ENCODE measurements around the gene GOLGA7B. TPM values are rescaled to one million over a fixed set of nuclear protein-coding genes. Genes with fewer than 3 reads are reported as not detected.

The GOLGA7B gene
- not detected in 2 replicates for total RNA-seq

- no peak for DNase-seq (ENCODE audit: extremely low read depth, low read depth, low spot score)
These were observed at the start of gene GOLGA7B for GRCh38 chr10:97849687-97850402. Gene GOLGA7B (plus strand): TSS chr10:97849843. CDS start chr10:97850304, 461 bp downstream.

- DNase-seq (ENCODE audit: extremely low read depth, low read depth, low spot score), result no peak
These were observed 49.2 kb upstream of the GOLGA7B start for GRCh38 chr10:97800474-97800873.

- DNase-seq (ENCODE audit: extremely low read depth, low read depth, low spot score), result no peak
These were observed 48.2 kb upstream of the GOLGA7B start for GRCh38 chr10:97801422-97801821.

GRCh38 chr10:97805096-97805884 is 44.4 kb upstream of the GOLGA7B start:
- no peak for DNase-seq (ENCODE audit: extremely low read depth, low read depth, low spot score)

DNA sequence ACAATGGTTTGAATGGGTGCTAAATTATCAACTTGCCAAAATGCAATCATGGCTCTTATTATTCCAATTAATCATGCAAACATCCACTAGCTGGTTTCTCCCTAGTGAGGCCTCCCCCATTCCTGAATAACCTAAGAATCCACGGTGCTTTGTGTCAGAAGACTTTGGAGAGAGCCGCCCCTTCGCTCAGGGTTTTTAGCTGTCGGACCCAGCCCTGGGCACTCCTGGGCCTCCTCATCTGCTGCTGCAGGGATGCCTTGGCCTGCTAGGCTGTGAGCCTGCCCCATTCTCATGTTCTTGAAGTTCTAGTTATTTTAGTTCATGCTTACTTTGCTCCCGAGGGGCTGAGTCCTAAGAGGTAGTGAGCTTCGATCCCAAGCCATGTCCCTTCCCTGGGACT is 43.7 kb upstream of the GOLGA7B start:
- DNase-seq (ENCODE audit: extremely low read depth, low read depth, low spot score), result no peak

GRCh38 chr10:97810446-97810845 is 39.2 kb upstream of the GOLGA7B start:
- DNase-seq (ENCODE audit: extremely low read depth, low read depth, low spot score), result peak; percentile 7

DNA sequence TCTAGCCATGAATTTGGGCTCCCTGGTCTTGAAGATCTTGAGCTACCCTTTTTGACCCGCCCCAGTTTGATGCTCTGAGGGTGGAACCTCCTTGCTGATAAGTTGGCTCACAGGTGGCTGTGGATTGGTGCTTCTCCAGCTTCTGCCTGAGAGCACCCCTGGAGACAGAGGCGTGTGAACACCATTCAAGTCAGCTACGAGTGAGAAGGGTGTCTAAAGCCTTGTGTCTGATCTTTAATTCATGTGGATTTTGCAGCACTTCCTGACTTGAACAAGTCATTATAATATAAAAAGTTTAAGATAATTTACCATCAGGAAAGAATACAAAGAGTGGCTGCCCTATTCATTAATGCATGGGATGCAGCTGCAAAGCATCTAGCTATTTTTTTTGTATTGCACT is 37.7 kb upstream of the GOLGA7B start:
- no peak for DNase-seq (ENCODE audit: extremely low read depth, low read depth, low spot score)

- no peak for DNase-seq (ENCODE audit: extremely low read depth, low read depth, low spot score)
These were observed 36.9 kb upstream of the GOLGA7B start for GRCh38 chr10:97812696-97813095.

DNA sequence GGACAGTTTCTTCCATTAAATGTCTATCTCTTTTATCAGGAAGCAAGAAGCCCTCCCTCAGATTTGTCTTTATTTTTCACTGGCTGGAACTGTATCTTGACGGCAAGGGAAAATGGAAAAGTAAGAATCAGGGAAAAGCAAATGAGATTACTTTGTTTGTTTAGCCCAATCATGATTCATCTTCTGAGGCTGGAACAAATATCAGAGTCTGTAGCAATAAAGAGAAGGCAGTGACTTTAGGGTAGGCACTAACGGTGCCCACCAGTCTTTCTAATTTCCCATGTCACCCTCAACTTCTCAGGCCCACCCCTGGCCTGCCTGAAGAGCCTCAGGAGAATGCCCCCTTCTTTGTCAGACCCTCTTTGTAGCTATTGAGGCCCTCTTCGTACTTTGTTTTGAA is 36.3 kb upstream of the GOLGA7B start:
- DNase-seq (ENCODE audit: extremely low read depth, low read depth, low spot score), result no peak

- DNase-seq (ENCODE audit: extremely low read depth, low read depth, low spot score), result no peak
These were observed 34.6 kb upstream of the GOLGA7B start for GRCh38 chr10:97814996-97815395.

DNA sequence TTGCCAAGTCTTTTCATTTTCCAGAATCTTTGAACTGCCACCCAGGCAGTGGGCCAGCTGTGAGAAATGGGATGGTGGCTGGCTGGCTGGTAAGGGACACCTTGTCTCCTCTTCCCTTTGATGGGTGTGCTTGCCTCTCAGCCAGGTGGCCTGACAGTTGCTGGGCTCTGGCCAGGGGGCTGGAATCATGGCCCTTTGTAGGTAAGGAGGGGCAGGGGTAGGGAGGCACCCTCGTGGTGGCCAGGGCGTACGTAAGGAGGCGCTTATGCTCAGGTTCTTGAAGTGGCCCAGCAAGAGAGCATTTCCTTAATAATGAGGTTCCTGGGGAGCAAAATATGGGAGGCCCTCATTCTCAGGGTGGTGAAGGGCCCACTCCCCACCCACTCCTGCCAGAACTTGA is 33.0 kb upstream of the GOLGA7B start:
- no peak for DNase-seq (ENCODE audit: extremely low read depth, low read depth, low spot score)

GRCh38 chr10:97818572-97818971 is 31.1 kb upstream of the GOLGA7B start:
- DNase-seq (ENCODE audit: extremely low read depth, low read depth, low spot score), result no peak

DNA sequence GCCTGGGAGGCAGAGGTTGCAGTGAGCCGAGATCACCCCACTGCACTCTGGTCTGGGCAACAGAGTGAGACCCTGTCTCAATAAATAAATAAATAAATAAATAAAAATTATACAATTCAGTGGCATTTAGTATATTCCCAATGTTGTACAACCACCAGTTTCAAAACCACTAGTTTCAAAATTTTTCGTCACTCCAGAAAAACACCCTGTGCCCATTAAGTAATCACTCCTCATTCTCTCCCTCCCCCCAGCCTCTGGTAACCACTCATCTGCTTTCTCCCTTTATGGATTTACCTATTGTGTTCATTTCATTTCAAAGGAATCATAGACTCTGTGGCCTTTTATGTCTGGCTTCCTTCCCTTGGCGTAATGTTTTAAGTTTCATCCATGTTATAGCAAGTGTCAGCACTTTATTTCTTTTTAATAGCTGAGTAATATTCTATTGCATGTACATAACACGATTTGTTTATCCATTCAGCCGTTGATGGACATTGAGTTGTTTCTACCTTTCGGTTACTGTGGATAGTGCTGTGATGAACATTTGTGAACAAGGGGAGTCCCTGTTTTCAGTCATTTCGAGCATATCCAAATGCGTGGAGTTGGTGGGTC is 29.4 kb upstream of the GOLGA7B start:
- DNase-seq (ENCODE audit: extremely low read depth, low read depth, low spot score), result no peak

- no peak for DNase-seq (ENCODE audit: extremely low read depth, low read depth, low spot score)
These were observed 28.2 kb upstream of the GOLGA7B start for GRCh38 chr10:97821308-97822038.

DNA sequence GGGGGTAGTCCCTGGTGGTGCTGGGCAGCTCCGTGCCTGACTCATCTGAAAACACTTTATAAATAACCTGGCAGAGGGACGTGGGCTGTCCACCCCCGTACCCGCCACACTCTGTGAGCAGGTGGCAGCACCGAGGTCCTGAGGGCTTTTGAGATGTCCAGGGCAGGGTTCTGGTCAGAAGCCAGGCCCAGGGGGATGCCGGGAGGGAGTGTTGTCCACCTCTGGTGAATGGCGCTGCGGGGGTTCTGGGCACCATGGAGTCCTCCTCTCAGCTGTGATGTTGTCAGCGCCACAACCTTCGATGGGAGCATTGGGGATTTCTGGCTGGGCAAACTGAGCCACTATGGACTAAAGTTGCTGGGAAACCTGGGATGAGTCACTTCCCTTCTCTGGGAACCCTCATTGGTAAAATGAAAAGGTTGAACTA is 27.4 kb upstream of the GOLGA7B start:
- DNase-seq (ENCODE audit: extremely low read depth, low read depth, low spot score), result no peak

DNA sequence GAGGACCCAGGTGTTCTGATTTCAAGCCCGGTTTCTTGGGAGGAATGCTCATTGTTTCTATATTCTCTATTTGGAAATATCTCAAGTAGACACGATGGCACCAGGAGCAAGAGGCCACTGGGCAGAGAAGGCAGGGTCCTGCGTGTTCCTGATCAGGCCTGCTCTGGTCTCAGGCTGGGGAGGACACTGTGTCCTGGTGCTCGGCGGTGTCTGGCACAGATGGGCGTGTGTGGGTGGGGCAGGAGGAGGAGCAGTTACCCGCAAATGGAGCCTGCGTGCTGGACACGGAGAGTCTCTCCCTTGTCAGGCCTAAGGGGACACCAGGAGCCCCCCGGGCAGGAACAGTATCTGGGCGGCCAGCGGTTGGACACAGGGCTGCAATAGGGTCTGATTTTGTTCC is 25.9 kb upstream of the GOLGA7B start:
- DNase-seq (ENCODE audit: extremely low read depth, low read depth, low spot score), result no peak

GRCh38 chr10:97825020-97825760 is 24.5 kb upstream of the GOLGA7B start:
- DNase-seq (ENCODE audit: extremely low read depth, low read depth, low spot score), result no peak

- DNase-seq (ENCODE audit: extremely low read depth, low read depth, low spot score), result no peak
These were observed 22.8 kb upstream of the GOLGA7B start for GRCh38 chr10:97826892-97827291.

DNA sequence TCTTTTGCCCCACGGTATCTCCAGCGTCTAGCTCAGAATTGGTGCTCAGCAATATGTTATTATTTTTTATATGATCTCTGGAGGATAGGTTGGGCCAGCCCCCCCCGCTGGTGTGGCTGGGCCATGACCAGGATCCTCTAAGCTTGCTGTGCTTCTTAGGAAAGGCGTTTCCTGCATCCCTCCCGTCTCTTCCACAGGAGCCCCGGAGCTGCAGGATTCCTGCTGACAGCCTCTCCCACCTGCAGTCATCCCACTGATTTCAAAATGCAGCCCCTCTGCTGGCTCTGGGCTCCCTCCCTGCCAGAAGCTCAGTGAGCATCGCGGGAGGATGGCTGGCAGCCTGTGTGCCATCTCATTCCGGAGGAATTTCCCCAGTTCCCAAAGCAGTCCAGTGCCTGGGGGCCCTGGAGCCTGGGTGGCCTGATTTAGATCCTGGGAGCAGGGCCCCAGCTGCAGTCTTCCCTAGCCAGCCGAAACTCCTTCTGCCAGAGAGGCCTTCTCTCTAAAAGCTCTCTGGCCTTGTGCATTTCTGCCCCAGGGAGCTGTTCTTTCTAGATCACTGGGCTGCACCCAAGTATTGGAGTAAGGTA is 21.8 kb upstream of the GOLGA7B start:
- no peak for DNase-seq (ENCODE audit: extremely low read depth, low read depth, low spot score)

GRCh38 chr10:97828721-97829120 is 20.9 kb upstream of the GOLGA7B start:
- DNase-seq (ENCODE audit: extremely low read depth, low read depth, low spot score), result no peak

All from glomerular endothelial cell (primary cell).